GM21515 (cell line): ENCODE measurements around the gene LMF1.
"Not testable (repeated sequence)": the region's sequence is repeated elsewhere in the genome, so short reads cannot be mapped to it uniquely, and the experiment has no call there.

ENCODE experiments used
- ATAC-seq: cut with Tn5 transposase; IDR thresholded peaks from one replicate; pipeline ENCODE4 v1.9.1; 2021; ENCODE audit not compliant: unreplicated experiment

LMF1 gene

DNA sequence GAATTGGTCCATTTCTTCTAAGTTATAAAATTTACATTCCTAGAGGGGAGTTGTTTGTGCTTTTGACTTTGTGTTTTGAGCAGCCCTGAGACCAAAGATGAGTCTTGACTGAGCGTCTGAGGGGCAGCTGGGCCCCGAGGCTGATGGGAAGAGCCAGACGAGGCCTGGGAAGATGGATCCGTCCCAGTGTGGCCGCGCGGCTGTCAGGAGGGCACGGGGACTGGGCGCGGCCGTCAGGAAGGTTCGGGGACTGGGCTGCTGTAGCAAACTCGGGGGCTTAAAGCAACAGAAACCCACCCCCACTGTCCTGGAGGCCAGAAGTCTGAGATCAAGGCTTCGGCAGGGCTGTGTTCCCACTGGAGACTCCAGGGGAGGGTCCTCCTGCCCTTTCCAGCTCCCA, 132.0 kb downstream of the LMF1 start:
- no peak for ATAC-seq

- not testable (repeated sequence) for ATAC-seq
Observed at GRCh38 chr16:836822-837221, 134.0 kb downstream of the LMF1 start.

GRCh38 chr16:836221-836620, 134.6 kb downstream of the LMF1 start:
- ATAC-seq, result no peak

DNA sequence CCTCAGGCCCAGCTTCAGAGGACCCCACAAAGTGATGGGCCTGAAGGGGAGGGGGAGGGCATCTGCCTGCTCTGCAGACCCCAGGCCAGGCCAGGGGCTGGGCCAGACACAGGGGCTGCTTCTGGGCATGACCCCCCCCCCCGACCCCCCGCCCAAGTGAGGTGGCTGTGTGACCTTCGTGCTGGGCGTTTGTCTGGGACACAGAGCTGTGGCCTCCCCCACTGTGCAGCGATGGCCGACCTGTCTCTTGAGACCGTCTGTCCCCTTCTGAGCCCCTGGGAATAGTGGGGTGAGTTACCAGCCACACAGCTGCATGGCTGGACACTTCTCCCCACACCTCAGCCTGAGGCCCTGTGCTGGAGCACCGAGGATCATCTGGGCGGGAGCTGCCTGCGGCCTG, 135.4 kb downstream of the LMF1 start:
- ATAC-seq, result no peak

DNA sequence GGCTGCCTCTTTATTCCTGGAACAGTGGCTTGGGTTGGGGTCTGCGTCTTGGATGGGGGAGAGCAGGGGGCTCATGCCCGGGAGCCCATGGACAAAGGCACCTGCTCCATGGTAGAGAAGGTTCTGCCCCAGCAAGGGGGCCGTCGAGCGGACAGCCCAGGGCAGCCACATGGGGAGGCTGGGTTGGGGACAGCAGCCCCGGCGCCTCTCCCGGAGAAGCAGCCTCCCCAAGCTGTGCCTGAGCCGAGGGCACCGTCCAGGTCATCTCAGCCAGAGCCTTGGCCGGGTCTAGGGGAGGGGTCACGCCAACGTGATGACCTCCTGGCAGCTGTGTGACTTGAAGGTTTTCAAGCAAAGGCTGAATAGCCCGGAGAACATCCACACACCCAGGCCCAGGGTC, 137.4 kb downstream of the LMF1 start:
- ATAC-seq, result no peak

DNA sequence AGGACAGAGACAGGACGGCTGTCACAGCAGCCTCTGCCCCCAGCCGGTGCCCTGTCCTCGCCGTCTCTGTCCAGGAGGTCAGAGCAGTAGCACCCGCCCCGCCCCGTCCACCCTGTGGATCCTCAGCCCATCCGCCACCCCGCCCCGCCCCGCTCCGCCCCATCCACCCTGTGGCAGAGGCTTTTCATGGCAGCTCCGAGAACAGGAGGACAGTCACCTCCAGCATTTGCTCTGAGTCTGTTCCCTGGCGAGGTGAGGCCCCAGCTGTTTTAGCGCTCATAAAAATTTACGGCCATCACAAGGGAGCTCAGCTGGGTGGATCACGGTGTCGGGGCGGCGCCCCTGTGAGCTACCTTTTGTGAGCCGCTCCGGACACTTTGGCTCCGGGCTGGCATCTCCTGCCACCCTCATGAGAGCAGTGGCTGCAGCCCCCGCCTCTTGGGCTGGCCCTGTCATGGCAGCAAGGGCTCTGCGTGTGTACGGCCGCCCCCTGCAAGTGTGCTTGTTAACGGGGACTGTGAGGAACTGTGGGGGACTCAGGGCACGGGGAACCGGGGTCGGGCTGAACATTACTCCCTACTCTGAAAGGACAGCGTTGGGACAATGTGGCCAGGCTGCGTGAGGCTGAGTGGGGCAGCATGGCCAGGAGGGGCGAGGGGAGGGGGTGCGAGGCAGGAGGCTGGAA, 138.0 kb downstream of the LMF1 start:
- no peak for ATAC-seq

GRCh38 chr16:831571-832413, 139.0 kb downstream of the LMF1 start:
- ATAC-seq, result no peak

DNA sequence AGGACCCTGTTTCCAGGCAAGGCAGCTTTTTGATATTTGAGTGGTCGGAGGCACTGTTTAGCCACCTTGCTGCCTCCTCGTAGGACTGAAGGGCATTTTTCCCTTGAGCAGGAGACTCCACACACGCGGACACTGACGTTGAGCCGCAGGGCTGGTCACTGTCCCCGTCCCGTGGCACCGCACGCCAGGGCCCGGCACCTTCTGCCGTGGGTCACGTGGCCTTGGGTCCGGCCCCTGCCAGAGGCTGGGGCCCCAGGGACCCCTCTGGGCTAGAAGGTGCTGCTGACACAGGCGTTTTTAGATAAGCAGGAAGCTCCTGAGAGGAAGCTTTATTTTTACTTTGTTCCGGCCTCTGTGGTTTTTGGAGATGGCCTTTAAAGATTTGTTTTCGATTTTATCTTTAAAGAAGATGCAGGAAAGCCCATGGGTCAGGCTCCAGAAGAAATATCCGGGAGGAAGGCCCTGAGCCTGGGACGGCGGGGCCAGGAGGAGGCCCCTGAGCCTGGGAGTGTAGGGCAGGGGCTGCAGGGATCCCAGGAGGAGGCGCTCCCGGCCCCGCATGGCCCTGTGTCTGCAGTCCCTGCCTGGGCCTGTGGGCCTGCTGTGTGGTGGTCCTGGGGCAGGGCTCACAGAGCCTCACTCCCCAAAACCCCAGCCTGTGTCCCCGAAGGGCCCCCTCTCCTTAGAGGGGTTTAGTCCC, 139.8 kb downstream of the LMF1 start:
- no peak for ATAC-seq

- ATAC-seq, result no peak
Observed at GRCh38 chr16:830107-830870, 140.5 kb downstream of the LMF1 start.

DNA sequence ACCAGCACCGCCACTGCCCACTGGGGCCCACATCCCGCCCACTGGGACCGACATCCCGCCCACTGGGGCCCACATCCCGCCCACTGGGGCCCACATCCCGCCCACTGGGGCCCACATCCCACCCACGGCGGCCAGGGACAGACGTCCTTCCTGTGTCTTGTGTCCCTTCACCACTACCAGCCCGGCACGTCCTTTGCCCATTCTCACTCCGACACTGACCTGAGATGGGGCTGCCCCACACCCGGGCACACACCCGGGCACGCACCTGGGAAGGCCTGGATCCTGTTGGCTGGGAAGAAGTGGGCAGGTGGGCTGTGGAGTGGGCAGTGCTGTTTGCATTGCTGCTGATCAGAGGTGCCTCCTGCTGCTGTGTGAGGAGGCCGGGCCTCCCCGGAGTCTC, 141.9 kb downstream of the LMF1 start:
- no peak for ATAC-seq

DNA sequence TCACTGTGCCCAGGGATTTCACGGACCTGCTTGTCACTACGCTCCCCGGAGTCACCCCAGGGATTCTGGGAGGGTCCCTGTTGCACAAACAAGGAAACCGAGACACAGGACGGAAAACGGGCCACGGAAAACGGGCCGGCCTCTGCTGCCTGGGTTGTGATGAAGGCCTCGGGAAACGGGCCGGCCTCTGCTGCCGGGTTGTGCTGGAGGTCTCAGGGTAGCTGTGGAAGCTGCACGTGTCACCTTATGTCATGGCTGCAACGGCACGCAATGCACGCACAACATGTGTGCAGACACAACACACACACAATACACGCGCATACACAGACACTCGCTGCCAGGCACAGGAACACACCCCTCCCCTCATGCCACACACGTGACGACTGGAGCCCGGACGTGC, 143.3 kb downstream of the LMF1 start:
- ATAC-seq, result no peak

GRCh38 chr16:825341-826061, 145.3 kb downstream of the LMF1 start:
- ATAC-seq, result no peak

GRCh38 chr16:824601-825000, 146.2 kb downstream of the LMF1 start:
- ATAC-seq, result no peak

DNA sequence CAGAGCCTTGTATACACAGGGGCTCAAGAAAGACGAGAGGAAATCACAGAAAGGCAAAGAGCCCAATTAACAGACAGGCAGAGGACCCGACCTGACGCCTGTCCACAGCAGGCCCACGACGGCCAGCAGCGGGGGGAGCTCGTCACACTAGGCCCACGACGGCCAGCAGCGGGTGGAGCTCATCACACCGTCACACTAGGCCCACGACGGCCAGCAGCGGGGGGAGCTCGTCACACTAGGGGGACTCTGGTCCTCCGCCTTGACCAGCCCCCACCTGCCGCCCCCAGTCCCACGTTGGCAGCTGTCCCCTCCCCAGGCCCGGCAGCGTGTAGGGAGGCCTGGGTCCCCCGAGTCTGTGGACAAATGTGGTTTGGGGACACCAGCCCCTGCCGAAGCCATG, 146.6 kb downstream of the LMF1 start:
- ATAC-seq, result no peak

DNA sequence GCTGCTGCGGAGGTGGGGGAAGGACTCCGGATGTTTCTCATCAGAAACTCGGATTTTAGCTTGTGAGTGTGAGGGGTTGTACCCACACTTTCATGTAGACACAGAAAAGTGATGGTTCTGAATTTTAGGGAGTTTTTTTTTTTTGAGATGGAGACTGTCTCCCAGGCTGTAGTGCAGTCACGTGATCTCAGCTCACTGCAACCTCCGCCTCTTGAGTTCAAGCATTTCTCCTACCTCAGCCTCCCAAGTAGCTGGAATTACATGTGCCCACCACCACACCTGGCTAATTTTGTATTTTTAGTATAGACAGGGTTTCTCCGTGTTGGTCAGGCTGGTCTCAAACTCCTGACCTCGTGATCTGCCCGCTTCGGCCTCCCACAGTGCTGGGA, 147.9 kb downstream of the LMF1 start:
- ATAC-seq, result no peak

GRCh38 chr16:822174-822908, 148.4 kb downstream of the LMF1 start:
- no peak for ATAC-seq

GRCh38 chr16:821751-822150, 149.0 kb downstream of the LMF1 start:
- no peak for ATAC-seq

GRCh38 chr16:820748-821147, 150.0 kb downstream of the LMF1 start:
- no peak for ATAC-seq

DNA sequence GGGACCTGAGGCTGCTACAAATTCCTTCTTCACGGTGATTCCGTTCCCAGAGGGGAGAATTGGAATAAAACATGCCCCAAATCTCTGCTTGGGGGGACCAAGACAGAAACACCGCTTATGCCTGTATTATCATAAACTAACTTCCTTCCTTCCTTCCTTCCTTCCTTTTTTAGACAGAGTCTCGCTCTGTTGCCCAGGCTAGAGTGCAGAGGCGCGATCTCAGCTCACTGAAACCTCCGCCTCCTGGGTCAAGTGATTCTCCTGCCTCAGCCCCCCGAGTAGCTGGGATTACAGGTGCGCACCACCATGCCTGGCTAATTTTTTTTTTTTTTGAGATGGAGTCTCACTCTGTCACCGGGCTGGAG, 150.8 kb downstream of the LMF1 start:
- ATAC-seq, result not testable (repeated sequence)
